ENCODE results near the gene CDC42BPB.

GRCh38 chr14:102951799-102952198 is 105.5 kb downstream of the CDC42BPB start:
- TF ChIP-seq CTCF (IDR thresholded peaks at IDR 0.05) = no peak
- no peak for TF ChIP-seq FOXM1 (IDR thresholded peaks at IDR 0.05; ENCODE audit: low read depth)
- TF ChIP-seq NFIC (IDR thresholded peaks at IDR 0.05; ENCODE audit: borderline replicate concordance) = no peak
- TF ChIP-seq POLR2AphosphoS5 (IDR thresholded peaks at IDR 0.05; ENCODE audit: low read depth, low read length) = no peak
- no peak for TF ChIP-seq EP300 (IDR thresholded peaks at IDR 0.05; ENCODE audit: borderline replicate concordance in 1 of 2, low read depth in 1 of 2, low read length in 1 of 2)
- no peak for TF ChIP-seq TAF1 (IDR thresholded peaks at IDR 0.05; ENCODE audit: borderline replicate concordance, low read depth, low read length)
- TF ChIP-seq GABPA (IDR thresholded peaks at IDR 0.05; ENCODE audit: low read depth) = no peak
- TF ChIP-seq TCF12 (IDR thresholded peaks at IDR 0.05) = no peak
- TF ChIP-seq CHD2 (IDR thresholded peaks at IDR 0.05; ENCODE audit: low read length, partially characterized antibody) = no peak
- TF ChIP-seq USF1 (IDR thresholded peaks at IDR 0.05; ENCODE audit: borderline replicate concordance, low read depth) = no peak
